Measurements from ENCODE around the gene SNX25. TPM values are rescaled to one million over a fixed set of nuclear protein-coding genes. Genes with fewer than 3 reads are reported as not detected.
A peak's percentile ranks its signal among the peaks of the same experiment; 100 is the strongest.

Gene SNX25
- total RNA-seq, 1 donor from 2014 or later: 29.5 TPM

DNA sequence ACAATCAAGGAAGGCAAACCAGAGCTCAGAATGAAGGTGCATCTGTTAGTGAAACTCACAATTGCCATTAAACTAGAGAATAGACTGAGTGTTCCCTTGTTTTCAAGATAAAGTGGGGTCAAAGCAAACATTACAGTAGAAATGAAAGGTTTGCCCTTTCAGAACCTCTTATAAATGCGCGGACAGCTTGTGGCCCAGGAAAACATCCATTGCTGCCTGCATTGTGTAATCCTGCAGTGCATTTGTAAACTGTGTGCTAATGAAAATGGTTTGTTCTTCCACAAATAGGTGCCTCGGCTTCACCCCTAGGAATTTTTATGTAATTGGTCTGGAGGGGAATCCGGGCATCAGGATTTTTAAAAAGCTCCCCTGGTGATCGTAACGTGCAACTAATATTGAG is 62.8 kb downstream of the SNX25 start:
- FAIRE-seq (no peak), DNase-seq (ENCODE audit: low read depth) (no peak)
- TF ChIP-seq EZH2 (IDR thresholded peaks at IDR 0.05; ENCODE audit: insufficient read depth, low read length): no peak
- TF ChIP-seq, protein P1, sequence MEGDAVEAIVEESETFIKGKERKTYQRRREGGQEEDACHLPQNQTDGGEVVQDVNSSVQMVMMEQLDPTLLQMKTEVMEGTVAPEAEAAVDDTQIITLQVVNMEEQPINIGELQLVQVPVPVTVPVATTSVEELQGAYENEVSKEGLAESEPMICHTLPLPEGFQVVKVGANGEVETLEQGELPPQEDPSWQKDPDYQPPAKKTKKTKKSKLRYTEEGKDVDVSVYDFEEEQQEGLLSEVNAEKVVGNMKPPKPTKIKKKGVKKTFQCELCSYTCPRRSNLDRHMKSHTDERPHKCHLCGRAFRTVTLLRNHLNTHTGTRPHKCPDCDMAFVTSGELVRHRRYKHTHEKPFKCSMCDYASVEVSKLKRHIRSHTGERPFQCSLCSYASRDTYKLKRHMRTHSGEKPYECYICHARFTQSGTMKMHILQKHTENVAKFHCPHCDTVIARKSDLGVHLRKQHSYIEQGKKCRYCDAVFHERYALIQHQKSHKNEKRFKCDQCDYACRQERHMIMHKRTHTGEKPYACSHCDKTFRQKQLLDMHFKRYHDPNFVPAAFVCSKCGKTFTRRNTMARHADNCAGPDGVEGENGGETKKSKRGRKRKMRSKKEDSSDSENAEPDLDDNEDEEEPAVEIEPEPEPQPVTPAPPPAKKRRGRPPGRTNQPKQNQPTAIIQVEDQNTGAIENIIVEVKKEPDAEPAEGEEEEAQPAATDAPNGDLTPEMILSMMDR (IDR thresholded peaks at IDR 0.05; ENCODE audit: insufficient read depth, low read depth, low read length): no peak
- no peak overlapping the region for H3K4me3 ChIP-seq (ENCODE audit: insufficient read depth, low read depth, low read length)
- Mint-ChIP-seq H3K4me1 (ENCODE audit: low read depth, unreplicated experiment) (peaks cover 10% of the 10 kb centered on the region), H3K27ac (ENCODE audit: unreplicated experiment) (no peak overlapping the region), H3K27me3 (ENCODE audit: low read depth, unreplicated experiment) (no peaks in the 10 kb centered on the region), H3K4me3 (ENCODE audit: unreplicated experiment) (no peak overlapping the region), H3K9me3 (ENCODE audit: unreplicated experiment) (no peaks in the 10 kb centered on the region), H3K36me3 (ENCODE audit: low read depth, unreplicated experiment) (peaks cover 20% of the 10 kb centered on the region)
- no peak overlapping the region for H3K27ac ChIP-seq (ENCODE audit: low read depth, low read length)
- no peak overlapping the region for H3K9ac ChIP-seq (ENCODE audit: low read length)
- no peak overlapping the region for H3K4me2 ChIP-seq (ENCODE audit: low read length)
- no peaks in the 10 kb centered on the region for H4K20me1 ChIP-seq (ENCODE audit: insufficient read depth, low read length)
- H3K4me1 ChIP-seq (ENCODE audit: insufficient read depth, low read length): peaks cover 15% of the 10 kb centered on the region
- no peak overlapping the region for H2AFZ ChIP-seq (ENCODE audit: low read depth, low read length)
- no peaks in the 10 kb centered on the region for H3K36me3 ChIP-seq (ENCODE audit: insufficient read depth, low read length)
- peaks cover 16% of the 10 kb centered on the region for H3K79me2 ChIP-seq (ENCODE audit: insufficient read depth, low read length)
- H3K9me3 ChIP-seq (ENCODE audit: insufficient read depth, low read depth, low read length): no peaks in the 10 kb centered on the region
- H3K27me3 ChIP-seq (ENCODE audit: insufficient read depth, low read length): no peaks in the 10 kb centered on the region

DNA sequence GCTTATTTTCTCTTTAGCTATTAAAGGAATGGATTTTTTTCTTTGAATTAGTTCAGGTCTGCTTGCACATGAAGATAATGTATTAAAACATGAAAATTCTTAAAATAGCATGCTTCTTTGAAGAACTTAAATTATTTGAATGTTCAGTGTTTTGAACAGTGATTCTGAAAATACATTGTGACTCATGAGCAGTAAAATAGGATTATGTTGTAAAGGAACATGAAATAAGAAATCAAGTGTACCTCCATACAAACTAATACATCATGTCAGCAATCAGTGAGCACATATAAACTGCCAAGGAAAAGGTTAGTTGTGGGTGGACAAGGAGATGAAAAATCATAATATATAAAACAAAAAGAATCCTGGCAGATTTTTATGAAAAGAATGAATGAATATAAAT is 66.1 kb downstream of the SNX25 start:
- peaks cover 16% of the 10 kb centered on the region for H3K36me3 Mint-ChIP-seq (ENCODE audit: low read depth, unreplicated experiment)
- Histone ChIP-seq H3K27me3 (ENCODE audit: insufficient read depth, low read length) (no peaks in the 10 kb centered on the region), H3K4me1 (ENCODE audit: insufficient read depth, low read length) (peaks cover 10% of the 10 kb centered on the region), H3K9me3 (ENCODE audit: insufficient read depth, low read depth, low read length) (no peaks in the 10 kb centered on the region), H3K36me3 (ENCODE audit: insufficient read depth, low read length) (no peaks in the 10 kb centered on the region), H3K4me2 (ENCODE audit: low read length) (no peak overlapping the region), H3K79me2 (ENCODE audit: insufficient read depth, low read length) (peaks cover 13% of the 10 kb centered on the region), H3K9ac (ENCODE audit: low read length) (no peak overlapping the region), H3K4me3 (ENCODE audit: insufficient read depth, low read depth, low read length) (no peak overlapping the region), H4K20me1 (ENCODE audit: insufficient read depth, low read length) (no peaks in the 10 kb centered on the region), H2AFZ (ENCODE audit: low read depth, low read length) (no peak overlapping the region), H3K27ac (ENCODE audit: low read depth, low read length) (peak overlapping the region; percentile 30)
- FAIRE-seq (no peak), DNase-seq (ENCODE audit: low read depth) (no peak)
- H3K27ac Mint-ChIP-seq (ENCODE audit: unreplicated experiment): no peak overlapping the region
- H3K4me3 Mint-ChIP-seq (ENCODE audit: unreplicated experiment): no peak overlapping the region
- no peaks in the 10 kb centered on the region for H3K27me3 Mint-ChIP-seq (ENCODE audit: low read depth, unreplicated experiment)
- TF ChIP-seq, protein P1 (IDR thresholded peaks at IDR 0.05; ENCODE audit: insufficient read depth, low read depth, low read length): no peak
- no peak for TF ChIP-seq EZH2 (IDR thresholded peaks at IDR 0.05; ENCODE audit: insufficient read depth, low read length)
- H3K4me1 Mint-ChIP-seq (ENCODE audit: low read depth, unreplicated experiment): peaks cover 2% of the 10 kb centered on the region
- no peaks in the 10 kb centered on the region for H3K9me3 Mint-ChIP-seq (ENCODE audit: unreplicated experiment)

DNA sequence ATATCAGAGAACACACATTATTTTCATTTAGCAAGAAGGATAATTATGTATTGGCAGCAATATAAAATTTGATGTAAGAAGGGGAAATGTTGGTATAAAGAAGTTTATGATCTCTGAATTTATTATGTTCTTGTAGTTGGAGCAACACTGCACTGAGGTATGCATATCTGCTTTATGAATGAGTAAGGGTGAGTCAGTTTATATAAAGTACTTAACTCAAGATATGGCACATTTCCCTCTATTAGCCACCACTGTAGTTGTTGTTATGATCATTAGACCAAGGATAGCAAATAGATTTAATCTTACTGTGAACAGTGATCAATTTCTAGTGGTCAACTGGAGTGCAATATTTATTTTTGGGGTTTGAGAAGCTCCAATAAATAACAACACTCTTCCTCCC is 66.6 kb downstream of the SNX25 start:
- H3K4me3 ChIP-seq (ENCODE audit: insufficient read depth, low read depth, low read length): no peak overlapping the region
- peaks cover 13% of the 10 kb centered on the region for H3K36me3 Mint-ChIP-seq (ENCODE audit: low read depth, unreplicated experiment)

More for the DNA sequence above, 66.6 kb downstream of the SNX25 start:
- no peaks in the 10 kb centered on the region for H4K20me1 ChIP-seq (ENCODE audit: insufficient read depth, low read length)
- no peaks in the 10 kb centered on the region for H3K9me3 ChIP-seq (ENCODE audit: insufficient read depth, low read depth, low read length)
- no peak overlapping the region for H2AFZ ChIP-seq (ENCODE audit: low read depth, low read length)
- no peak overlapping the region for H3K27ac Mint-ChIP-seq (ENCODE audit: unreplicated experiment)
- peaks cover 11% of the 10 kb centered on the region for H3K79me2 ChIP-seq (ENCODE audit: insufficient read depth, low read length)
- H3K27me3 Mint-ChIP-seq (ENCODE audit: low read depth, unreplicated experiment): no peaks in the 10 kb centered on the region
- peaks cover 10% of the 10 kb centered on the region for H3K4me1 ChIP-seq (ENCODE audit: insufficient read depth, low read length)
- H3K9me3 Mint-ChIP-seq (ENCODE audit: unreplicated experiment): no peaks in the 10 kb centered on the region
- H3K27ac ChIP-seq (ENCODE audit: low read depth, low read length): peak overlapping the region; percentile 36
- DNase-seq (ENCODE audit: low read depth) (peak; percentile 60), FAIRE-seq (peak; percentile 39)
- no peaks in the 10 kb centered on the region for H3K27me3 ChIP-seq (ENCODE audit: insufficient read depth, low read length)
- no peaks in the 10 kb centered on the region for H3K36me3 ChIP-seq (ENCODE audit: insufficient read depth, low read length)
- H3K4me1 Mint-ChIP-seq (ENCODE audit: low read depth, unreplicated experiment): no peaks in the 10 kb centered on the region
- no peak for TF ChIP-seq EZH2 (IDR thresholded peaks at IDR 0.05; ENCODE audit: insufficient read depth, low read length)
- TF ChIP-seq, protein P1 (IDR thresholded peaks at IDR 0.05; ENCODE audit: insufficient read depth, low read depth, low read length): no peak
- H3K4me2 ChIP-seq (ENCODE audit: low read length): peak overlapping the region; percentile 17
- H3K4me3 Mint-ChIP-seq (ENCODE audit: unreplicated experiment): no peak overlapping the region
- H3K9ac ChIP-seq (ENCODE audit: low read length): no peak overlapping the region
